Measurements from ENCODE around the gene SLC5A2. TPM values are rescaled to one million over a fixed set of nuclear protein-coding genes. Genes with fewer than 3 reads are reported as not detected.

The SLC5A2 gene
- total and polyA plus RNA-seq, 2 of the 13 experiments (the other 11 are each of a cell fraction or from before 2014, with no cell fraction given), result 0.24 to 0.97 TPM

DNA sequence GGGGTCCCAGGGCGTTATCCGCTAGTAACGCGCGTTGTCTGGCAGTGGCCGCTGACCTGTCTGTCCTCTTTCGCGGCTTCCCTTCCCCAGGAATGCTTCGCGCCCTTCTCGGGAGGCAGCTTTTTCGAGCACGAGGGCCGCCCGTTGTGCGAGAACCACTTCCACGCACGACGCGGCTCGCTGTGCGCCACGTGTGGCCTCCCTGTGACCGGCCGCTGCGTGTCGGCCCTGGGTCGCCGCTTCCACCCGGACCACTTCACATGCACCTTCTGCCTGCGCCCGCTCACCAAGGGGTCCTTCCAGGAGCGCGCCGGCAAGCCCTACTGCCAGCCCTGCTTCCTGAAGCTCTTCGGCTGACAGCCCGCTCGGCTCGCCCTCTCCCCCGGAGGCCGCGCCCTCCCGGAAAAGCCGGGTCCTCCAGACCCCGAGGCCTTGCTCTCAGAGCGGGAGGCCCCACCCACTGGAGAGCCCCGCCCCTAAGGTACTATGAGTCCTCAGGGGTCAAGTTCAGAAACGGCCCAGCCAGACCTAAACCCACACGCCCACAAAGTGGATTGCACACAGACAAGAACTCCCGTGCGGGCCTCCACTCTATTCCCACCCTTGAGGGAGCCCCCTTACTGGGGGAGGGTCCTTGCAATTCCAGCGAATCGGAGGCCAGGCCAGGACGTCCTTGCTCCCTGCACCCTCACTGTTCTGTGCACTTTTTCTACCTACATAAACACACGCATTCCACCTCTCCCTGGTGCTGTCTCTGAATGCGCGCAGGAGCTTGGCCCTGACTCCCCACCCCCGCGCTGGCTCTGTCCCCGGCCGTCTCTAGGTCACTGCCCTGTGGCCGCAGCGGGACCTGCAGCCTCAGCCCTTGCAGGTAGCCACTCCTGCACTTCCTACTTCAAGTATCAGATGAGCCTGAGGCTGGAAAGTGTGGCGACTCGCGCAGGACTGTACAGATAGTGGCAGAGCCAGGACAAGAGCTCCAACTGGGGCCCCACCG lies 5.4 kb upstream of the SLC5A2 start (continued):
- TF ChIP-seq CCDC6 (CRISPR knock-in tag; IDR thresholded peaks at IDR 0.05), result peak; percentile 40; the same call in 1 of the 2 replicates
- TF ChIP-seq TMF1 (CRISPR knock-in tag; IDR thresholded peaks at IDR 0.05; ENCODE audit: low read depth), result peak; percentile 69; the same call in 1 of the 2 replicates
- TF ChIP-seq, protein P1, sequence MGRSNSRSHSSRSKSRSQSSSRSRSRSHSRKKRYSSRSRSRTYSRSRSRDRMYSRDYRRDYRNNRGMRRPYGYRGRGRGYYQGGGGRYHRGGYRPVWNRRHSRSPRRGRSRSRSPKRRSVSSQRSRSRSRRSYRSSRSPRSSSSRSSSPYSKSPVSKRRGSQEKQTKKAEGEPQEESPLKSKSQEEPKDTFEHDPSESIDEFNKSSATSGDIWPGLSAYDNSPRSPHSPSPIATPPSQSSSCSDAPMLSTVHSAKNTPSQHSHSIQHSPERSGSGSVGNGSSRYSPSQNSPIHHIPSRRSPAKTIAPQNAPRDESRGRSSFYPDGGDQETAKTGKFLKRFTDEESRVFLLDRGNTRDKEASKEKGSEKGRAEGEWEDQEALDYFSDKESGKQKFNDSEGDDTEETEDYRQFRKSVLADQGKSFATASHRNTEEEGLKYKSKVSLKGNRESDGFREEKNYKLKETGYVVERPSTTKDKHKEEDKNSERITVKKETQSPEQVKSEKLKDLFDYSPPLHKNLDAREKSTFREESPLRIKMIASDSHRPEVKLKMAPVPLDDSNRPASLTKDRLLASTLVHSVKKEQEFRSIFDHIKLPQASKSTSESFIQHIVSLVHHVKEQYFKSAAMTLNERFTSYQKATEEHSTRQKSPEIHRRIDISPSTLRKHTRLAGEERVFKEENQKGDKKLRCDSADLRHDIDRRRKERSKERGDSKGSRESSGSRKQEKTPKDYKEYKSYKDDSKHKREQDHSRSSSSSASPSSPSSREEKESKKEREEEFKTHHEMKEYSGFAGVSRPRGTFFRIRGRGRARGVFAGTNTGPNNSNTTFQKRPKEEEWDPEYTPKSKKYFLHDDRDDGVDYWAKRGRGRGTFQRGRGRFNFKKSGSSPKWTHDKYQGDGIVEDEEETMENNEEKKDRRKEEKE (IDR thresholded peaks at IDR 0.05), result no peak
- TF ChIP-seq GPN1 (CRISPR knock-in tag; IDR thresholded peaks at IDR 0.05; ENCODE audit: borderline replicate concordance), result no peak; the same call in 1 of the 2 replicates
- peak; percentile 22; the same call in 1 of the 2 replicates for TF ChIP-seq ZMYM2 (CRISPR knock-in tag; IDR thresholded peaks at IDR 0.05)
- TF ChIP-seq CREM (IDR thresholded peaks at IDR 0.05), result peak; percentile 60; the same call in 1 of the 2 replicates
- no peak for TF ChIP-seq CREM (CRISPR knock-in tag; IDR thresholded peaks at IDR 0.05)
- TF ChIP-seq, protein P2, sequence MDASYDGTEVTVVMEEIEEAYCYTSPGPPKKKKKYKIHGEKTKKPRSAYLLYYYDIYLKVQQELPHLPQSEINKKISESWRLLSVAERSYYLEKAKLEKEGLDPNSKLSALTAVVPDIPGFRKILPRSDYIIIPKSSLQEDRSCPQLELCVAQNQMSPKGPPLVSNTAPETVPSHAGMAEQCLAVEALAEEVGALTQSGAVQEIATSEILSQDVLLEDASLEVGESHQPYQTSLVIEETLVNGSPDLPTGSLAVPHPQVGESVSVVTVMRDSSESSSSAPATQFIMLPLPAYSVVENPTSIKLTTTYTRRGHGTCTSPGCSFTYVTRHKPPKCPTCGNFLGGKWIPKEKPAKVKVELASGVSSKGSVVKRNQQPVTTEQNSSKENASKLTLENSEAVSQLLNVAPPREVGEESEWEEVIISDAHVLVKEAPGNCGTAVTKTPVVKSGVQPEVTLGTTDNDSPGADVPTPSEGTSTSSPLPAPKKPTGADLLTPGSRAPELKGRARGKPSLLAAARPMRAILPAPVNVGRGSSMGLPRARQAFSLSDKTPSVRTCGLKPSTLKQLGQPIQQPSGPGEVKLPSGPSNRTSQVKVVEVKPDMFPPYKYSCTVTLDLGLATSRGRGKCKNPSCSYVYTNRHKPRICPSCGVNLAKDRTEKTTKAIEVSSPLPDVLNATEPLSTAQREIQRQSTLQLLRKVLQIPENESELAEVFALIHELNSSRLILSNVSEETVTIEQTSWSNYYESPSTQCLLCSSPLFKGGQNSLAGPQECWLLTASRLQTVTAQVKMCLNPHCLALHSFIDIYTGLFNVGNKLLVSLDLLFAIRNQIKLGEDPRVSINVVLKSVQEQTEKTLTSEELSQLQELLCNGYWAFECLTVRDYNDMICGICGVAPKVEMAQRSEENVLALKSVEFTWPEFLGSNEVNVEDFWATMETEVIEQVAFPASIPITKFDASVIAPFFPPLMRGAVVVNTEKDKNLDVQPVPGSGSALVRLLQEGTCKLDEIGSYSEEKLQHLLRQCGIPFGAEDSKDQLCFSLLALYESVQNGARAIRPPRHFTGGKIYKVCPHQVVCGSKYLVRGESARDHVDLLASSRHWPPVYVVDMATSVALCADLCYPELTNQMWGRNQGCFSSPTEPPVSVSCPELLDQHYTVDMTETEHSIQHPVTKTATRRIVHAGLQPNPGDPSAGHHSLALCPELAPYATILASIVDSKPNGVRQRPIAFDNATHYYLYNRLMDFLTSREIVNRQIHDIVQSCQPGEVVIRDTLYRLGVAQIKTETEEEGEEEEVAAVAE (CRISPR knock-in tag; IDR thresholded peaks at IDR 0.05; ENCODE audit: borderline replicate concordance), result 0 out of 2 replicates have a peak, but pooled peaks have one; percentile 18
- peak; percentile 45; the same call in 1 of the 2 replicates for TF ChIP-seq TGIF2 (CRISPR knock-in tag; IDR thresholded peaks at IDR 0.05)
- peak; percentile 60; the same call in 1 of the 2 replicates for TF ChIP-seq MED1 (CRISPR knock-in tag; IDR thresholded peaks at IDR 0.05)
- TF ChIP-seq NFE2L1 (CRISPR knock-in tag; IDR thresholded peaks at IDR 0.05; ENCODE audit: borderline replicate concordance), result peak; percentile 65; the same call in 1 of the 2 replicates
- peak; percentile 61; the same call in 1 of the 2 replicates for TF ChIP-seq KLF12 (CRISPR knock-in tag; IDR thresholded peaks at IDR 0.05; ENCODE audit: borderline replicate concordance)
- TF ChIP-seq SMAD3 (CRISPR knock-in tag; IDR thresholded peaks at IDR 0.05), result 0 out of 2 replicates have a peak, but pooled peaks have one; percentile 21
- peak; percentile 27; the same call in 1 of the 2 replicates for TF ChIP-seq BRCA1 (CRISPR knock-in tag; IDR thresholded peaks at IDR 0.05)
- peak; percentile 60; the same call in 1 of the 2 replicates for TF ChIP-seq PHF8 (CRISPR knock-in tag; IDR thresholded peaks at IDR 0.05)
- TF ChIP-seq SRSF1 (optimal IDR thresholded peaks at IDR 0.05; ENCODE audit: low read depth, low read length), result no peak
- peak; percentile 91 for TF ChIP-seq BCL6 (CRISPR knock-in tag; IDR thresholded peaks at IDR 0.05)
- TF ChIP-seq KAT8 (CRISPR knock-in tag; IDR thresholded peaks at IDR 0.05), result peak; percentile 83
- TF ChIP-seq GATA4 (IDR thresholded peaks at IDR 0.05; ENCODE audit: borderline replicate concordance, low read depth), result no peak
- no peak for TF ChIP-seq ATF7 (IDR thresholded peaks at IDR 0.05)
- no peak for TF ChIP-seq ATF7 (CRISPR knock-in tag; IDR thresholded peaks at IDR 0.05)
- peak; percentile 76; the same call in 1 of the 2 replicates for TF ChIP-seq ZNF235 (CRISPR knock-in tag; IDR thresholded peaks at IDR 0.05; ENCODE audit: borderline replicate concordance)
- peak; percentile 24; the same call in 1 of the 2 replicates for TF ChIP-seq CAMTA2 (CRISPR knock-in tag; IDR thresholded peaks at IDR 0.05; ENCODE audit: borderline replicate concordance)
